Subcutaneous abdominal adipose tissue (tissue), 5 donors: ENCODE measurements around the gene NAIP.
"Not testable (repeated sequence)": the region's sequence is repeated elsewhere in the genome, so short reads cannot be mapped to it uniquely, and the experiment has no call there.

ENCODE experiments used
- H3K27ac ChIP-seq: one replicate; pipeline ENCODE4 v1.7.0; 2013; ENCODE audit warnings: low read depth, mild to moderate bottlenecking, inconsistent platforms, low read length, moderate library complexity
- H3K27me3 ChIP-seq, 5 donors: one replicate each; pipeline ENCODE4 v1.7.0; 2013; ENCODE audit warnings: low read length in 5 of 5, inconsistent platforms in 1 of 5; ENCODE audit not compliant: control insufficient read depth in 5 of 5, insufficient read depth in 4 of 5
- H3K36me3 ChIP-seq, 5 donors: one replicate each; pipeline ENCODE4 v1.7.0; 2013; ENCODE audit warnings: low read length in 5 of 5; ENCODE audit not compliant: control insufficient read depth in 5 of 5, insufficient read depth in 5 of 5
- H3K4me1 ChIP-seq, 5 donors: one replicate each; pipeline ENCODE4 v1.7.0; 2013; ENCODE audit warnings: low read length in 5 of 5, mild to moderate bottlenecking in 3 of 5, moderate library complexity in 1 of 5; ENCODE audit not compliant: control insufficient read depth in 5 of 5, insufficient read depth in 5 of 5
- H3K4me3 ChIP-seq, 5 donors: one replicate each; pipeline ENCODE4 v1.7.0; 2013; ENCODE audit warnings: low read length in 5 of 5, low read depth in 1 of 5
- H3K9ac ChIP-seq, 5 donors: one replicate each; pipeline ENCODE4 v1.7.0; 2013; ENCODE audit warnings: low read length in 5 of 5, mild to moderate bottlenecking in 4 of 5, moderate library complexity in 3 of 5
- H3K9me3 ChIP-seq, 5 donors: one replicate each; pipeline ENCODE4 v1.7.0; 2013; ENCODE audit warnings: low read length in 5 of 5; ENCODE audit not compliant: control insufficient read depth in 5 of 5
- donor health status: healthy.
- donor health status: healthy.
- donor health status: healthy.
- donor health status: healthy.
- donor health status: healthy.

The NAIP gene

GRCh38 chr5:71025289-71025953 is at the start of gene NAIP:
TSS of gene NAIP (minus strand) at chr5:71025339. CDS start at chr5:71012915, 12,424 bp downstream.
- not testable (repeated sequence) for H3K27ac ChIP-seq, H3K9me3 ChIP-seq

GRCh38 chr5:71067262-71067928 is 42.3 kb upstream of the NAIP start, which contains the start of gene GTF2H2:
TSS of gene GTF2H2 (minus strand) at chr5:71067676. CDS start at chr5:71062763, 4,913 bp downstream.
- H3K27me3 ChIP-seq, H3K36me3 ChIP-seq, H3K4me3 ChIP-seq, H3K9me3 ChIP-seq, H3K27ac ChIP-seq, H3K9ac ChIP-seq, H3K4me1 ChIP-seq: not testable (repeated sequence)

More at GRCh38 chr5:71025289-71025953, at the start of gene NAIP:
- H3K4me3 ChIP-seq, H3K27me3 ChIP-seq, H3K9ac ChIP-seq, H3K36me3 ChIP-seq, H3K4me1 ChIP-seq: not testable (repeated sequence)

- H3K4me1 ChIP-seq, H3K27ac ChIP-seq, H3K9ac ChIP-seq, H3K9me3 ChIP-seq, H3K27me3 ChIP-seq, H3K4me3 ChIP-seq, H3K36me3 ChIP-seq: not testable (repeated sequence)
These were observed 36.2 kb upstream of the NAIP start for GRCh38 chr5:71061322-71061721.

GRCh38 chr5:71059426-71059825 is 34.3 kb upstream of the NAIP start:
- not testable (repeated sequence) for H3K4me1 ChIP-seq, H3K27me3 ChIP-seq, H3K4me3 ChIP-seq, H3K9ac ChIP-seq, H3K36me3 ChIP-seq, H3K9me3 ChIP-seq, H3K27ac ChIP-seq

- H3K27ac ChIP-seq, H3K36me3 ChIP-seq, H3K9ac ChIP-seq, H3K4me3 ChIP-seq, H3K9me3 ChIP-seq, H3K27me3 ChIP-seq, H3K4me1 ChIP-seq: not testable (repeated sequence)
These were observed 19.7 kb upstream of the NAIP start for GRCh38 chr5:71044808-71045207.

- H3K27me3 ChIP-seq, H3K36me3 ChIP-seq, H3K4me3 ChIP-seq, H3K9me3 ChIP-seq, H3K4me1 ChIP-seq, H3K9ac ChIP-seq, H3K27ac ChIP-seq: not testable (repeated sequence)
These were observed 19.0 kb upstream of the NAIP start for GRCh38 chr5:71044128-71044527.

- not testable (repeated sequence) for H3K4me3 ChIP-seq, H3K36me3 ChIP-seq, H3K27me3 ChIP-seq, H3K9me3 ChIP-seq, H3K4me1 ChIP-seq, H3K9ac ChIP-seq, H3K27ac ChIP-seq
These were observed 6.1 kb upstream of the NAIP start for GRCh38 chr5:71031046-71031776.

- not testable (repeated sequence) for H3K4me1 ChIP-seq, H3K4me3 ChIP-seq, H3K36me3 ChIP-seq, H3K27me3 ChIP-seq, H3K27ac ChIP-seq, H3K9me3 ChIP-seq, H3K9ac ChIP-seq
These were observed 4.5 kb downstream of the NAIP start for GRCh38 chr5:71020643-71021042.

GRCh38 chr5:71018376-71019005 is 6.6 kb downstream of the NAIP start:
- not testable (repeated sequence) for H3K9ac ChIP-seq, H3K36me3 ChIP-seq, H3K4me3 ChIP-seq, H3K4me1 ChIP-seq, H3K9me3 ChIP-seq, H3K27me3 ChIP-seq, H3K27ac ChIP-seq

- Histone ChIP-seq H3K27ac (no peak overlapping the region), H3K4me3 (no peak overlapping the region), H3K4me1 (no peaks in the 10 kb centered on the region), H3K9ac (no peak overlapping the region), H3K9me3 (no peaks in the 10 kb centered on the region), H3K36me3 (peaks cover 0 to 4% (median 0%) of the 10 kb centered on the region in 5 donors), H3K27me3 (no peaks in the 10 kb centered on the region)
These were observed 11.0 kb downstream of the NAIP start for GRCh38 chr5:71014176-71014575.
